Lower lobe of right lung (tissue), 2 donors: ENCODE results near the gene PPA1. TPM values are rescaled to one million over a fixed set of nuclear protein-coding genes. Genes with fewer than 3 reads are reported as not detected.

Experiments used
- ATAC-seq, 2 donors: fragments of 200-7000 bp; cut with Tn5 transposase; one replicate each; pipeline ENCODE4 v1.9.1; 2020 to 2022; ENCODE audit warnings: mild to moderate bottlenecking in 2 of 2, moderate library complexity in 2 of 2
- DNase-seq: peaks from one replicate; pipeline ENCODE4 v3.0.0-alpha.2; 2020
- H3K27ac ChIP-seq: fragments of 200-600 bp; one replicate; pipeline ENCODE4 v1.8.0; 2022
- H3K27me3 ChIP-seq: fragments of 200-600 bp; one replicate; pipeline ENCODE4 v1.8.0; 2022; ENCODE audit warnings: low read depth
- H3K36me3 ChIP-seq: fragments of 200-600 bp; one replicate; pipeline ENCODE4 v1.8.0; 2022; ENCODE audit warnings: mild to moderate bottlenecking
- H3K4me1 ChIP-seq: fragments of 200-600 bp; one replicate; pipeline ENCODE4 v1.8.0; 2022
- H3K4me3 ChIP-seq: fragments of 200-600 bp; one replicate; pipeline ENCODE4 v1.8.0; 2022; ENCODE audit warnings: mild to moderate bottlenecking
- H3K9me3 ChIP-seq: fragments of 200-600 bp; one replicate; pipeline ENCODE4 v1.8.0; 2022
- CTCF ChIP-seq: fragments of 200-600 bp; IDR thresholded peaks from one replicate; pipeline ENCODE4 v1.8.0; 2022; ENCODE audit warnings: antibody characterized with exemption, mild to moderate bottlenecking
- intact Hi-C: fragments of 100-400 bp; cut with DNase I; formaldehyde crosslinking; loops from one replicate; pipeline ENCODE4 v1.11.0; 2022
- total RNA-seq: library from RNA; stranded (reverse); fragmentation: NEBNext Ultra II Directional; extraction: Animal tissue kit (Norgen Biotek cat#: 25700); gene quantifications from one replicate; pipeline ENCODE4 v1.2.1, GENCODE V29; 2021
- donor health status: DM: no; HTN: yes; CAD: no; lungs with severe emphysema.

Gene PPA1
- total RNA-seq, 1 donor from 2014 or later: 163 TPM

- Histone ChIP-seq H3K27me3 (no peaks in the 10 kb centered on the region), H3K36me3 (peaks cover 99% of the 10 kb centered on the region), H3K4me1 (no peaks in the 10 kb centered on the region), H3K4me3 (no peak overlapping the region), H3K9me3 (no peaks in the 10 kb centered on the region), H3K27ac (no peak overlapping the region)
- ATAC-seq (no peak), DNase-seq (no peak)
- intact Hi-C loops: no loop called here
- TF ChIP-seq CTCF: no peak
Observed at GRCh38 chr10:70212879-70213278, 20.4 kb downstream of the PPA1 start.

GRCh38 chr10:70212277-70212676 is 21.0 kb downstream of the PPA1 start:
- ATAC-seq (no peak), DNase-seq (no peak)
- H3K27me3 ChIP-seq: no peaks in the 10 kb centered on the region
- no peaks in the 10 kb centered on the region for H3K4me1 ChIP-seq
- TF ChIP-seq CTCF: no peak
- H3K4me3 ChIP-seq: no peak overlapping the region
- H3K27ac ChIP-seq: no peak overlapping the region
- H3K9me3 ChIP-seq: no peaks in the 10 kb centered on the region
- peaks cover 99% of the 10 kb centered on the region for H3K36me3 ChIP-seq
- intact Hi-C loops: no loop called here

- ATAC-seq: no peak
Observed at GRCh38 chr10:70206762-70207161, 26.5 kb downstream of the PPA1 start.

GRCh38 chr10:70201105-70201504 is 32.1 kb downstream of the PPA1 start:
- Histone ChIP-seq H3K27me3 (no peaks in the 10 kb centered on the region), H3K27ac (no peak overlapping the region), H3K4me3 (no peak overlapping the region), H3K9me3 (no peaks in the 10 kb centered on the region), H3K36me3 (peaks cover 79% of the 10 kb centered on the region), H3K4me1 (no peaks in the 10 kb centered on the region)
- intact Hi-C loops: no loop called here
- TF ChIP-seq CTCF: no peak
- ATAC-seq (no peak), DNase-seq (no peak)

More at GRCh38 chr10:70206762-70207161, 26.5 kb downstream of the PPA1 start:
- intact Hi-C loops: no loop called here
- H3K27ac ChIP-seq: no peak overlapping the region
- peaks cover 97% of the 10 kb centered on the region for H3K36me3 ChIP-seq
- no peak for DNase-seq
- H3K4me3 ChIP-seq: no peak overlapping the region
- TF ChIP-seq CTCF: no peak
- no peaks in the 10 kb centered on the region for H3K27me3 ChIP-seq
- H3K9me3 ChIP-seq: no peaks in the 10 kb centered on the region
- no peaks in the 10 kb centered on the region for H3K4me1 ChIP-seq

GRCh38 chr10:70198696-70199466 is 34.3 kb downstream of the PPA1 start:
- Histone ChIP-seq H3K36me3 (peaks cover 57% of the 10 kb centered on the region), H3K9me3 (no peaks in the 10 kb centered on the region), H3K27me3 (no peaks in the 10 kb centered on the region), H3K27ac (no peak overlapping the region), H3K4me3 (no peak overlapping the region), H3K4me1 (peaks cover 4% of the 10 kb centered on the region)
- DNase-seq (no peak), ATAC-seq (no peak)
- intact Hi-C loops: no loop called here
- TF ChIP-seq CTCF: no peak
